Loucy (cell line): ENCODE results near the gene ZNF674.

Source experiments
- H2AFZ ChIP-seq: fragments of 200-600 bp; sonication (generic); 2 replicates; pipeline ENCODE4 v1.6.0; 2016; ENCODE audit warnings: antibody characterized with exemption, mild to moderate bottlenecking, low read length, moderate library complexity
- H3F3A ChIP-seq: fragments of 200-600 bp; 2 replicates; pipeline ENCODE4 v1.6.0; 2016; ENCODE audit warnings: antibody characterized with exemption, low read depth, mild to moderate bottlenecking
- H3K27me3 ChIP-seq: fragments of 200-600 bp; sonication (generic); 2 replicates; pipeline ENCODE4 v1.6.1; 2014; ENCODE audit warnings: low read length, mild to moderate bottlenecking; ENCODE audit not compliant: insufficient read depth, poor library complexity, severe bottlenecking
- H3K36me3 ChIP-seq: fragments of 200-600 bp; sonication (generic); 2 replicates; pipeline ENCODE4 v1.6.1; 2016; ENCODE audit warnings: low read length; ENCODE audit not compliant: insufficient read depth
- H3K4me1 ChIP-seq: fragments of 200-600 bp; sonication (generic); 2 replicates; pipeline ENCODE4 v1.5.1; 2014; ENCODE audit warnings: low read length, mild to moderate bottlenecking; ENCODE audit not compliant: insufficient read depth, poor library complexity, severe bottlenecking
- H3K4me2 ChIP-seq: fragments of 200-600 bp; sonication (generic); 2 replicates; pipeline ENCODE4 v1.6.0; 2014; ENCODE audit warnings: antibody characterized with exemption, low read length, low read depth, mild to moderate bottlenecking; ENCODE audit not compliant: poor library complexity, severe bottlenecking
- H3K4me3 ChIP-seq: fragments of 200-600 bp; sonication (generic); 2 replicates; pipeline ENCODE4 v1.5.1; 2014; ENCODE audit warnings: low read length, mild to moderate bottlenecking, mixed read lengths; ENCODE audit not compliant: poor library complexity, severe bottlenecking
- H3K79me2 ChIP-seq: fragments of 200-600 bp; sonication (generic); 2 replicates; pipeline ENCODE4 v1.6.1; 2014; ENCODE audit warnings: low read length; ENCODE audit not compliant: insufficient read depth
- H3K9ac ChIP-seq: fragments of 200-600 bp; sonication (generic); 2 replicates; pipeline ENCODE4 v1.6.0; 2014; ENCODE audit warnings: mild to moderate bottlenecking, low read depth, low read length, moderate library complexity; ENCODE audit not compliant: poor library complexity, severe bottlenecking
- H3K9me2 ChIP-seq: fragments of 200-600 bp; sonication (generic); replicated peaks from 2 replicates; pipeline ENCODE4 v1.6.1; 2016; ENCODE audit warnings: low read depth, low read length, mixed read lengths
- H3K9me3 ChIP-seq: fragments of 200-600 bp; sonication (generic); 2 replicates; pipeline ENCODE4 v1.6.1; 2014; ENCODE audit warnings: mild to moderate bottlenecking, antibody characterized with exemption, low read length, low read depth; ENCODE audit not compliant: insufficient read depth
- H4K20me1 ChIP-seq: fragments of 200-600 bp; sonication (generic); 2 replicates; pipeline ENCODE4 v1.6.0; 2014; ENCODE audit warnings: antibody characterized with exemption, low read length, mild to moderate bottlenecking; ENCODE audit not compliant: insufficient read depth, poor library complexity, severe bottlenecking
- CTCF ChIP-seq: fragments of 200-600 bp; sonication (generic); conservative IDR thresholded peaks from 2 replicates; pipeline ENCODE4 v1.5.1; 2014; ENCODE audit warnings: mild to moderate bottlenecking, antibody characterized with exemption, low read length
- EZH2phosphoT487 ChIP-seq: fragments of 200-600 bp; IDR thresholded peaks from 2 replicates; pipeline ENCODE4 v1.6.1; 2018; ENCODE audit warnings: antibody characterized with exemption, mild to moderate bottlenecking, moderate library complexity, borderline replicate concordance

The ZNF674 gene

GRCh38 chrX:46582325-46582724 lies 37.1 kb upstream of the ZNF674 start:
- no peak for TF ChIP-seq EZH2phosphoT487
- TF ChIP-seq CTCF = no peak
- no peak overlapping the region for H3K4me2 ChIP-seq
- no peak overlapping the region for H2AFZ ChIP-seq
- H3K9me3 ChIP-seq = no peaks in the 10 kb centered on the region
- no peaks in the 10 kb centered on the region; the same call in 1 of the 2 replicates for H3K79me2 ChIP-seq
- H4K20me1 ChIP-seq = no peaks in the 10 kb centered on the region
- peaks cover 6% of the 10 kb centered on the region for H3K4me1 ChIP-seq
- H3K9ac ChIP-seq = no peak overlapping the region
- H3K4me3 ChIP-seq = no peak overlapping the region
- no peaks in the 10 kb centered on the region for H3K9me2 ChIP-seq
- H3F3A ChIP-seq = no peaks in the 10 kb centered on the region
- no peaks in the 10 kb centered on the region for H3K27me3 ChIP-seq
- no peaks in the 10 kb centered on the region for H3K36me3 ChIP-seq

- Histone ChIP-seq H3K4me1 (peaks cover 7% of the 10 kb centered on the region), H3K9me3 (no peaks in the 10 kb centered on the region), H3K4me2 (no peak overlapping the region), H3K9ac (no peak overlapping the region), H3K4me3 (no peak overlapping the region), H4K20me1 (no peaks in the 10 kb centered on the region), H3K36me3 (no peaks in the 10 kb centered on the region), H3F3A (no peaks in the 10 kb centered on the region), H3K9me2 (no peaks in the 10 kb centered on the region), H3K79me2 (no peaks in the 10 kb centered on the region; the same call in 1 of the 2 replicates), H2AFZ (no peak overlapping the region), H3K27me3 (no peaks in the 10 kb centered on the region)
- no peak for TF ChIP-seq CTCF
- TF ChIP-seq EZH2phosphoT487 = no peak
Measured at GRCh38 chrX:46580613-46581012, 35.4 kb upstream of the ZNF674 start.

GRCh38 chrX:46579250-46579649 lies 34.0 kb upstream of the ZNF674 start:
- no peaks in the 10 kb centered on the region for H4K20me1 ChIP-seq
- H3K27me3 ChIP-seq = no peaks in the 10 kb centered on the region
- TF ChIP-seq EZH2phosphoT487 (no peak), CTCF (no peak)
- H3K79me2 ChIP-seq = peaks cover 3% of the 10 kb centered on the region
- H3K4me2 ChIP-seq = no peak overlapping the region
- H3K9me3 ChIP-seq = no peaks in the 10 kb centered on the region
- H3K4me3 ChIP-seq = no peak overlapping the region
- no peaks in the 10 kb centered on the region for H3F3A ChIP-seq
- peaks cover 12% of the 10 kb centered on the region for H3K4me1 ChIP-seq
- H3K9me2 ChIP-seq = no peaks in the 10 kb centered on the region
- no peak overlapping the region for H3K9ac ChIP-seq
- no peaks in the 10 kb centered on the region for H3K36me3 ChIP-seq
- H2AFZ ChIP-seq = no peak overlapping the region
